HEK293 (cell line): ENCODE measurements around the gene SHISAL2B.

Experiments
- KLF1 ChIP-seq: fragments of 450-650 bp; formaldehyde crosslinking; IDR thresholded peaks from 2 replicates; pipeline ENCODE4 v1.5.1; 2016; ENCODE audit warnings: missing biosample characterization, missing genetic modification characterization
- SALL2 ChIP-seq: fragments of 450-650 bp; formaldehyde crosslinking; IDR thresholded peaks from 2 replicates; pipeline ENCODE4 v1.5.0; 2017; ENCODE audit warnings: missing biosample characterization, mild to moderate bottlenecking, missing genetic modification characterization, borderline replicate concordance
- YY1 ChIP-seq: fragments of 450-650 bp; formaldehyde crosslinking; IDR thresholded peaks from 2 replicates; pipeline ENCODE4 v1.5.1; 2018; ENCODE audit warnings: missing biosample characterization, missing genetic modification characterization
- ZFP37 ChIP-seq: fragments of 450-650 bp; formaldehyde crosslinking; IDR thresholded peaks from 2 replicates; pipeline ENCODE4 v1.5.1; 2016; ENCODE audit warnings: missing biosample characterization, missing genetic modification characterization
- ZNF239 ChIP-seq: fragments of 450-650 bp; formaldehyde crosslinking; IDR thresholded peaks from 2 replicates; pipeline ENCODE4 v1.5.1; 2016; ENCODE audit warnings: missing biosample characterization, missing genetic modification characterization
- ZNF274 ChIP-seq, 2 experiments: fragments of 200-500 bp in 1 of 2; fragments of 450-650 bp in 1 of 2; sonication (Bioruptor generic) in 1 of 2; formaldehyde crosslinking in 1 of 2; IDR thresholded peaks; 2 replicates each; pipeline versions ENCODE4 v1.5.1 to v1.6.1; 2014 to 2016; ENCODE audit warnings: borderline replicate concordance in 1 of 2, inconsistent platforms in 1 of 2, low read length in 1 of 2, missing biosample characterization in 1 of 2, missing genetic modification characterization in 1 of 2
- ZNF311 ChIP-seq: fragments of 450-650 bp; formaldehyde crosslinking; IDR thresholded peaks from 2 replicates; pipeline ENCODE4 v1.5.1; 2017; ENCODE audit warnings: missing biosample characterization, missing genetic modification characterization, borderline replicate concordance
- ZNF350 ChIP-seq: fragments of 450-650 bp; formaldehyde crosslinking; IDR thresholded peaks from 2 replicates; pipeline ENCODE4 v1.5.0; 2017; ENCODE audit warnings: missing biosample characterization, mild to moderate bottlenecking, missing genetic modification characterization
- ZNF624 ChIP-seq: fragments of 450-650 bp; formaldehyde crosslinking; IDR thresholded peaks from 2 replicates; pipeline ENCODE4 v1.5.1; 2017; ENCODE audit warnings: missing biosample characterization, missing genetic modification characterization
- TF ChIP-seq, protein P1 (sequence below): fragments of 450-650 bp; formaldehyde crosslinking; conservative IDR thresholded peaks from 2 replicates; pipeline ENCODE4 v1.5.1; 2016; ENCODE audit warnings: low read depth, missing biosample characterization, missing genetic modification characterization
- TF ChIP-seq, protein P2 (sequence below): fragments of 450-650 bp; formaldehyde crosslinking; IDR thresholded peaks from 2 replicates; pipeline ENCODE4 v1.5.1; 2016; ENCODE audit warnings: missing biosample characterization, missing genetic modification characterization
- TF ChIP-seq, protein P3 (sequence below): fragments of 450-650 bp; formaldehyde crosslinking; IDR thresholded peaks from 2 replicates; pipeline ENCODE4 v1.5.1; 2016; ENCODE audit warnings: missing biosample characterization, missing genetic modification characterization
- TF ChIP-seq, protein P4 (sequence below): fragments of 450-650 bp; formaldehyde crosslinking; IDR thresholded peaks from 2 replicates; pipeline ENCODE4 v1.5.1; 2016; ENCODE audit warnings: missing biosample characterization, missing genetic modification characterization

DNA sequence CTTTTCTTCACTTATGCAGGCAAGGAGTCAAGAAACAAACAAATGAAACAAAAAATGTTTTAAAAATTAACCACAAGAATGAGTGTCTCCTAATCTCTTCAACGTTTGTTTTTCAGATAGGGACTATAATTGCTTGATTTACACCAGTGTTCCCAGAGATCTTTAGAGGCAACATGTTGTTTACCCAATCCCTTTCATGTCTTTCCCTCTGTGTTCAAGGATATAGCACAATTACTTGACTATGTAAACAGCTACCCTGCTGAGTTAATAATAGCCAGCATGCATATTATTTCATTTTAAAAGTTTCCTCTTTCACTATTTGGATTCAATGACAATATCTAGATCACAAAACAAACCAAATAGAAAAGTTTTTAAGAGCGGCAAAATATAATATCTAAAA is 25.1 kb upstream of the SHISAL2B start:
- TF ChIP-seq, protein P1, sequence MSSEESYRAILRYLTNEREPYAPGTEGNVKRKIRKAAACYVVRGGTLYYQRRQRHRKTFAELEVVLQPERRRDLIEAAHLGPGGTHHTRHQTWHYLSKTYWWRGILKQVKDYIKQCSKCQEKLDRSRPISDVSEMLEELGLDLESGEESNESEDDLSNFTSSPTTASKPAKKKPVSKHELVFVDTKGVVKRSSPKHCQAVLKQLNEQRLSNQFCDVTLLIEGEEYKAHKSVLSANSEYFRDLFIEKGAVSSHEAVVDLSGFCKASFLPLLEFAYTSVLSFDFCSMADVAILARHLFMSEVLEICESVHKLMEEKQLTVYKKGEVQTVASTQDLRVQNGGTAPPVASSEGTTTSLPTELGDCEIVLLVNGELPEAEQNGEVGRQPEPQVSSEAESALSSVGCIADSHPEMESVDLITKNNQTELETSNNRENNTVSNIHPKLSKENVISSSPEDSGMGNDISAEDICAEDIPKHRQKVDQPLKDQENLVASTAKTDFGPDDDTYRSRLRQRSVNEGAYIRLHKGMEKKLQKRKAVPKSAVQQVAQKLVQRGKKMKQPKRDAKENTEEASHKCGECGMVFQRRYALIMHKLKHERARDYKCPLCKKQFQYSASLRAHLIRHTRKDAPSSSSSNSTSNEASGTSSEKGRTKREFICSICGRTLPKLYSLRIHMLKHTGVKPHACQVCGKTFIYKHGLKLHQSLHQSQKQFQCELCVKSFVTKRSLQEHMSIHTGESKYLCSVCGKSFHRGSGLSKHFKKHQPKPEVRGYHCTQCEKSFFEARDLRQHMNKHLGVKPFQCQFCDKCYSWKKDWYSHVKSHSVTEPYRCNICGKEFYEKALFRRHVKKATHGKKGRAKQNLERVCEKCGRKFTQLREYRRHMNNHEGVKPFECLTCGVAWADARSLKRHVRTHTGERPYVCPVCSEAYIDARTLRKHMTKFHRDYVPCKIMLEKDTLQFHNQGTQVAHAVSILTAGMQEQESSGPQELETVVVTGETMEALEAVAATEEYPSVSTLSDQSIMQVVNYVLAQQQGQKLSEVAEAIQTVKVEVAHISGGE (tag by site-specific recombination) = no peak
- no peak for TF ChIP-seq ZNF239 (tag by site-specific recombination)
- TF ChIP-seq ZNF274 (IDR thresholded peaks at IDR 0.05; ENCODE audit: low read length) = no peak
- no peak for TF ChIP-seq ZNF274 (tag by site-specific recombination; IDR thresholded peaks at IDR 0.05; ENCODE audit: borderline replicate concordance)
- TF ChIP-seq, protein P2, sequence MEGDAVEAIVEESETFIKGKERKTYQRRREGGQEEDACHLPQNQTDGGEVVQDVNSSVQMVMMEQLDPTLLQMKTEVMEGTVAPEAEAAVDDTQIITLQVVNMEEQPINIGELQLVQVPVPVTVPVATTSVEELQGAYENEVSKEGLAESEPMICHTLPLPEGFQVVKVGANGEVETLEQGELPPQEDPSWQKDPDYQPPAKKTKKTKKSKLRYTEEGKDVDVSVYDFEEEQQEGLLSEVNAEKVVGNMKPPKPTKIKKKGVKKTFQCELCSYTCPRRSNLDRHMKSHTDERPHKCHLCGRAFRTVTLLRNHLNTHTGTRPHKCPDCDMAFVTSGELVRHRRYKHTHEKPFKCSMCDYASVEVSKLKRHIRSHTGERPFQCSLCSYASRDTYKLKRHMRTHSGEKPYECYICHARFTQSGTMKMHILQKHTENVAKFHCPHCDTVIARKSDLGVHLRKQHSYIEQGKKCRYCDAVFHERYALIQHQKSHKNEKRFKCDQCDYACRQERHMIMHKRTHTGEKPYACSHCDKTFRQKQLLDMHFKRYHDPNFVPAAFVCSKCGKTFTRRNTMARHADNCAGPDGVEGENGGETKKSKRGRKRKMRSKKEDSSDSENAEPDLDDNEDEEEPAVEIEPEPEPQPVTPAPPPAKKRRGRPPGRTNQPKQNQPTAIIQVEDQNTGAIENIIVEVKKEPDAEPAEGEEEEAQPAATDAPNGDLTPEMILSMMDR (tag by site-specific recombination) = no peak
- TF ChIP-seq ZNF350 (tag by site-specific recombination) = no peak
- no peak for TF ChIP-seq SALL2 (tag by site-specific recombination)
- TF ChIP-seq, protein P3, sequence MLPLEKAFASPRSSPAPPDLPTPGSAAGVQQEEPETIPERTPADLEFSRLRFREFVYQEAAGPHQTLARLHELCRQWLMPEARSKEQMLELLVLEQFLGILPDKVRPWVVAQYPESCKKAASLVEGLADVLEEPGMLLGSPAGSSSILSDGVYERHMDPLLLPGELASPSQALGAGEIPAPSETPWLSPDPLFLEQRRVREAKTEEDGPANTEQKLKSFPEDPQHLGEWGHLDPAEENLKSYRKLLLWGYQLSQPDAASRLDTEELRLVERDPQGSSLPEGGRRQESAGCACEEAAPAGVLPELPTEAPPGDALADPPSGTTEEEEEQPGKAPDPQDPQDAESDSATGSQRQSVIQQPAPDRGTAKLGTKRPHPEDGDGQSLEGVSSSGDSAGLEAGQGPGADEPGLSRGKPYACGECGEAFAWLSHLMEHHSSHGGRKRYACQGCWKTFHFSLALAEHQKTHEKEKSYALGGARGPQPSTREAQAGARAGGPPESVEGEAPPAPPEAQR (tag by site-specific recombination) = no peak
- no peak for TF ChIP-seq KLF1 (tag by site-specific recombination)
- TF ChIP-seq, protein P4, sequence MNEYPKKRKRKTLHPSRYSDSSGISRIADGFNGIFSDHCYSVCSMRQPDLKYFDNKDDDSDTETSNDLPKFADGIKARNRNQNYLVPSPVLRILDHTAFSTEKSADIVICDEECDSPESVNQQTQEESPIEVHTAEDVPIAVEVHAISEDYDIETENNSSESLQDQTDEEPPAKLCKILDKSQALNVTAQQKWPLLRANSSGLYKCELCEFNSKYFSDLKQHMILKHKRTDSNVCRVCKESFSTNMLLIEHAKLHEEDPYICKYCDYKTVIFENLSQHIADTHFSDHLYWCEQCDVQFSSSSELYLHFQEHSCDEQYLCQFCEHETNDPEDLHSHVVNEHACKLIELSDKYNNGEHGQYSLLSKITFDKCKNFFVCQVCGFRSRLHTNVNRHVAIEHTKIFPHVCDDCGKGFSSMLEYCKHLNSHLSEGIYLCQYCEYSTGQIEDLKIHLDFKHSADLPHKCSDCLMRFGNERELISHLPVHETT = no peak
- TF ChIP-seq ZNF624 (tag by site-specific recombination) = no peak
- TF ChIP-seq ZNF311 (tag by site-specific recombination) = no peak
- TF ChIP-seq YY1 (tag by site-specific recombination) = no peak
- TF ChIP-seq ZFP37 (tag by site-specific recombination) = no peak
